ENCODE measurements around the gene MAPK1IP1L. TPM values are rescaled to one million over a fixed set of nuclear protein-coding genes. Genes with fewer than 3 reads are reported as not detected.

MAPK1IP1L gene
- total and polyA plus RNA-seq, 2 of the 4 experiments (the other 2 are of a cell fraction), result 44.8 to 168 TPM

DNA sequence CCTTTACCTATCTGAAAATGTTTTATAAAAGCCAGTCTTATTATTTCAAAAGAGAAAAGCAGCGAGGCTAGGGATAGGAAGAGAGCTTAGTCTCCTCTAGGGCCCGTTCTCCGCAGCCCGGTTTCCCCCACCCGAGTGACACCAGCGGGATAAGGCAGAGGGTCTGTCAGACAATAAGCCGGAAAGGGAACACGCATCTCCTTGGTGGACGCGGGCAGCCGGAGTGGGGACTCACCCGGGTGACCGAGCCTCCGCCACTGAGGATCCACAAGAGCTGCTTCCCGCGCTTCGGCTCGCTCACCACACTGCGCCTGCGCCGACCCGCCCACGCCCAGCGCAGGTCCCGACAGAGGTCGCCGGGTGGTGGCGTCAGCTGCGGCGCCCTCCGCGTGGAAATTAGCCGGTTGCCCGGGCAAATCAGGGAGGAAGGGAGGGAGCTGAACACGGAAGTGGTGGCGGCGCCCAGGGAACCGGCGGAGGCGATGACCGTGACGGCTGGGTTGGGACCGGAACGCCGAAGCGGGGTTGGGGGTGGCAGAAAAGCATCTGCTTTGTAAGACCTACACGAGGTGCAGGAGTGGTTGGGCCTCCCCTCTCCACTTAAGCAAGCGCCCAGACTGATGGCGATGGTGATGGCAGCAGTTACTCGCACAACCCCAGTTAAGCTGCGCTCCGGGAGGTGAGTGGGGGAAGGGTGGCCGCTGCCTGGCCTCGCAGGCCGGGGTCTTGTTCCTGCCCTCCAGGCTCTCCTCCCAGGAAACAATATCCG is 24.5 kb upstream of the MAPK1IP1L start, which contains the start of the genes SOCS4 and WDHD1 (continued):
- peak; percentile 9; the same call in 1 of the 2 replicates for TF ChIP-seq CTCF (conservative IDR thresholded peaks at IDR 0.05; ENCODE audit: low read depth, low read length)

DNA sequence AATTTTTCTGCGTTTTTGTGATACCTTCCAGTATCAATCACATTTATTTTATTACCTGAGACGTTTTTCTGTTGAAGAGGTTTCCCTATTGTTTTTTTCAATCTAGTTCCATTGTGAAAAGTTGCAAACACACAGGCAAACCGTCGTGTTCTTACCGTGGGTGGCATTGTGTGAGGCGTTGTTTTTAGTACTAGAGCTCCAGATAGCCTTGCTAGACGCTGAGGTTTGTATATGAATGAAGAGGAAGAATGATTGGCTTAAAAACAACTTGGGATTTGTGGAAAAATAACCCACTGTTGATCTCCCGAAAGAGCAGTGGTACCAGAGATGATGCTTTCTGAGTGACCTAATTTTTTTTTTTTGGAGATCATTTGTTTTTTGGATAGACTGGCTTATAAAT is 23.4 kb upstream of the MAPK1IP1L start:
- H3K14ac ChIP-seq (replicated peaks; ENCODE audit: low read depth, low read length), result peak overlapping the region; percentile 3; the same call in 1 of the 2 replicates
- no peaks in the 10 kb centered on the region for H3K9me1 ChIP-seq (ENCODE audit: insufficient read depth, low read length)
- H4K5ac ChIP-seq (ENCODE audit: low read depth, low read length), result peak overlapping the region; percentile 18; the same call in 1 of the 2 replicates
- BruUV-seq (replicated peaks), result no TSS peak
- 0% methylated on average over 3 of the region's 8 CpGs; no CpG with 5 or more reads in 1 of the 2 experiments for WGBS, 2 experiments (ENCODE audit: extremely low coverage in 2 of 2, insufficient read length in 1 of 2)
- no peak overlapping the region for H4K91ac ChIP-seq (ENCODE audit: insufficient read depth, low read depth, low read length)
- H3K4me1 ChIP-seq (ENCODE audit: control insufficient read depth, insufficient read depth, low read length), result peaks cover 5% of the 10 kb centered on the region; the same call in 1 of the 2 replicates
- H4K8ac ChIP-seq (ENCODE audit: low read depth in 2 of 2, low read length in 2 of 2), result no peak overlapping the region
- H3K23ac ChIP-seq (ENCODE audit: low read depth, low read length), result peak overlapping the region; percentile 63
- dilution Hi-C loops (cut with HindIII; ENCODE audit: low sequenced_read_pairs, unreplicated experiment), result no loop called here
- H3K4me3 ChIP-seq (ENCODE audit: insufficient read depth, low read depth, low read length), result peak overlapping the region; percentile 83
- H3K9ac ChIP-seq (ENCODE audit: low read depth, low read length), result peak overlapping the region; percentile 74
- ATAC-seq (ENCODE audit: low read depth) (no peak), DNase-seq (peak; percentile 11)
- no peak overlapping the region for H2BK5ac ChIP-seq (ENCODE audit: low read depth, low read length, poor library complexity, severe bottlenecking)
- no peaks in the 10 kb centered on the region for H3K9me3 ChIP-seq (ENCODE audit: control insufficient read depth, insufficient read depth, low read length)
- H2BK15ac ChIP-seq (ENCODE audit: low read depth, low read length), result no peak overlapping the region
- H3K18ac ChIP-seq (ENCODE audit: low read depth, low read length), result no peak overlapping the region
- peak overlapping the region; percentile 99 for H3K4me2 ChIP-seq (ENCODE audit: low read depth, low read length)
- H2AK9ac ChIP-seq (replicated peaks; ENCODE audit: low read depth, low read length, poor library complexity), result no peak overlapping the region
- no peak overlapping the region for H2BK120ac ChIP-seq (ENCODE audit: low read depth, low read length)
- H3K27ac ChIP-seq (ENCODE audit: insufficient read depth, low read length), result no peak overlapping the region
- CTCF ChIA-PET, result no interaction called here
- in situ Hi-C loops (cut with MboI; ENCODE audit: low sequenced_read_pairs), result no loop called here
- no peak overlapping the region for H2BK20ac ChIP-seq (ENCODE audit: low read depth, low read length)
- POLR2A ChIA-PET (ENCODE audit: unreplicated experiment), result no interaction called here
- H3K27me3 ChIP-seq (ENCODE audit: control insufficient read depth, insufficient read depth, low read length), result no peaks in the 10 kb centered on the region
- no peak overlapping the region for H3K56ac ChIP-seq (ENCODE audit: extremely low read depth, insufficient read depth, low read length)
- H3K4ac ChIP-seq (ENCODE audit: low read depth, low read length), result no peak overlapping the region
- no peak overlapping the region for H2AK5ac ChIP-seq (ENCODE audit: low read depth, low read length)
- peaks cover 19 to 58% of the 10 kb centered on the region in 2 experiments for H3K79me1 ChIP-seq (ENCODE audit: low read depth in 1 of 2, low read length in 2 of 2)
- peaks cover 7% of the 10 kb centered on the region; the same call in 1 of the 2 replicates for H4K20me1 ChIP-seq (ENCODE audit: insufficient read depth, low read length)
- H2AFZ ChIP-seq (replicated peaks; ENCODE audit: low read length, poor library complexity), result no peak overlapping the region
- intact Hi-C loops (cut with micrococcal nuclease), result no loop called here
- no peaks in the 10 kb centered on the region; the same call in 1 of the 2 replicates for H3K36me3 ChIP-seq (ENCODE audit: control insufficient read depth, insufficient read depth, low read length)
- TF ChIP-seq RCOR1 (IDR thresholded peaks at IDR 0.05; ENCODE audit: insufficient replicate concordance, low read length), result no peak
- TF ChIP-seq RFX5 (IDR thresholded peaks at IDR 0.05; ENCODE audit: low read depth, low read length), result no peak
- TF ChIP-seq FOS (IDR thresholded peaks at IDR 0.05; ENCODE audit: low read depth, low read length), result no peak
- no peak for TF ChIP-seq POLR2A (IDR thresholded peaks at IDR 0.05; ENCODE audit: low read depth, low read length)
- no peak for TF ChIP-seq MAZ (IDR thresholded peaks at IDR 0.05; ENCODE audit: borderline replicate concordance, low read depth, low read length)
- no peak for TF ChIP-seq RAD21 (IDR thresholded peaks at IDR 0.05; ENCODE audit: low read length)
- no peak for TF ChIP-seq CTCF (conservative IDR thresholded peaks at IDR 0.05; ENCODE audit: low read depth, low read length)
- TF ChIP-seq NFE2L2 (IDR thresholded peaks at IDR 0.05; ENCODE audit: low read depth, low read length), result no peak
- TF ChIP-seq, protein P1, sequence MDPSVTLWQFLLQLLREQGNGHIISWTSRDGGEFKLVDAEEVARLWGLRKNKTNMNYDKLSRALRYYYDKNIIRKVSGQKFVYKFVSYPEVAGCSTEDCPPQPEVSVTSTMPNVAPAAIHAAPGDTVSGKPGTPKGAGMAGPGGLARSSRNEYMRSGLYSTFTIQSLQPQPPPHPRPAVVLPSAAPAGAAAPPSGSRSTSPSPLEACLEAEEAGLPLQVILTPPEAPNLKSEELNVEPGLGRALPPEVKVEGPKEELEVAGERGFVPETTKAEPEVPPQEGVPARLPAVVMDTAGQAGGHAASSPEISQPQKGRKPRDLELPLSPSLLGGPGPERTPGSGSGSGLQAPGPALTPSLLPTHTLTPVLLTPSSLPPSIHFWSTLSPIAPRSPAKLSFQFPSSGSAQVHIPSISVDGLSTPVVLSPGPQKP (IDR thresholded peaks at IDR 0.05; ENCODE audit: borderline replicate concordance, low read depth, low read length), result no peak
- no peak for TF ChIP-seq BHLHE40 (IDR thresholded peaks at IDR 0.05; ENCODE audit: low read depth, low read length)

All from IMR-90 (cell line).